GM18517 (cell line): Measurements from ENCODE around the gene CFAP299.
"Not testable (repeated sequence)": the region's sequence is repeated elsewhere in the genome, so short reads cannot be mapped to it uniquely, and the experiment has no call there.

Source experiments
- ATAC-seq: cut with Tn5 transposase; IDR thresholded peaks from one replicate; pipeline ENCODE4 v1.9.1; 2021; ENCODE audit warnings: mild to moderate bottlenecking, moderate library complexity; ENCODE audit not compliant: unreplicated experiment

CFAP299 gene

GRCh38 chr4:80335554-80336358 is at the start of gene CFAP299:
Gene CFAP299, plus strand, starts transcription at chr4:80335730.
- ATAC-seq = peak; percentile 89

GRCh38 chr4:80286451-80286850 is 49.1 kb upstream of the CFAP299 start:
- ATAC-seq = no peak

- not testable (repeated sequence) for ATAC-seq
These were observed 44.9 kb upstream of the CFAP299 start for GRCh38 chr4:80290665-80291064.

- ATAC-seq = no peak
These were observed 41.3 kb upstream of the CFAP299 start for GRCh38 chr4:80294206-80294605.

- ATAC-seq = no peak
These were observed 40.2 kb upstream of the CFAP299 start for GRCh38 chr4:80295336-80295735.

GRCh38 chr4:80295826-80296225 is 39.7 kb upstream of the CFAP299 start:
- ATAC-seq = no peak

- no peak for ATAC-seq
These were observed 33.6 kb upstream of the CFAP299 start for GRCh38 chr4:80301884-80302283.

GRCh38 chr4:80302616-80303223 is 32.8 kb upstream of the CFAP299 start:
- ATAC-seq = no peak

GRCh38 chr4:80305466-80305865 is 30.1 kb upstream of the CFAP299 start:
- no peak for ATAC-seq

- no peak for ATAC-seq
These were observed 29.3 kb upstream of the CFAP299 start for GRCh38 chr4:80306260-80306659.

- no peak for ATAC-seq
These were observed 28.3 kb upstream of the CFAP299 start for GRCh38 chr4:80307183-80307735.

- no peak for ATAC-seq
These were observed 27.6 kb upstream of the CFAP299 start for GRCh38 chr4:80307774-80308465.

- no peak for ATAC-seq
These were observed 27.1 kb upstream of the CFAP299 start for GRCh38 chr4:80308466-80308822.

GRCh38 chr4:80309294-80310004 is 26.1 kb upstream of the CFAP299 start:
- no peak for ATAC-seq

- ATAC-seq = no peak
These were observed 24.4 kb upstream of the CFAP299 start for GRCh38 chr4:80311130-80311529.

GRCh38 chr4:80312124-80312523 is 23.4 kb upstream of the CFAP299 start:
- ATAC-seq = no peak

- no peak for ATAC-seq
These were observed 21.9 kb upstream of the CFAP299 start for GRCh38 chr4:80313627-80314026.

- ATAC-seq = not testable (repeated sequence)
These were observed 19.7 kb upstream of the CFAP299 start for GRCh38 chr4:80315848-80316247.

GRCh38 chr4:80321341-80321740 is 14.2 kb upstream of the CFAP299 start:
- ATAC-seq = no peak

- ATAC-seq = no peak
These were observed 13.8 kb upstream of the CFAP299 start for GRCh38 chr4:80321776-80322175.

- no peak for ATAC-seq
These were observed 12.8 kb upstream of the CFAP299 start for GRCh38 chr4:80322716-80323115.
